Panc1 (cell line): Measurements from ENCODE around the gene PTPRF.

Source experiments
- TF ChIP-seq, protein P1 (sequence below), 2 experiments: IDR thresholded peaks; 2 replicates each; pipeline ENCODE4 v1.6.1; 2011 to 2012; ENCODE audit warnings: low read depth in 2 of 2, control low read depth in 1 of 2, low read length in 1 of 2, mild to moderate bottlenecking in 1 of 2, moderate library complexity in 1 of 2; ENCODE audit not compliant: insufficient read depth in 1 of 2
- TF ChIP-seq, protein P2 (sequence below): fragments of 450-650 bp; IDR thresholded peaks from 2 replicates; pipeline ENCODE4 v1.5.1; 2017; ENCODE audit warnings: mild to moderate bottlenecking

DNA sequence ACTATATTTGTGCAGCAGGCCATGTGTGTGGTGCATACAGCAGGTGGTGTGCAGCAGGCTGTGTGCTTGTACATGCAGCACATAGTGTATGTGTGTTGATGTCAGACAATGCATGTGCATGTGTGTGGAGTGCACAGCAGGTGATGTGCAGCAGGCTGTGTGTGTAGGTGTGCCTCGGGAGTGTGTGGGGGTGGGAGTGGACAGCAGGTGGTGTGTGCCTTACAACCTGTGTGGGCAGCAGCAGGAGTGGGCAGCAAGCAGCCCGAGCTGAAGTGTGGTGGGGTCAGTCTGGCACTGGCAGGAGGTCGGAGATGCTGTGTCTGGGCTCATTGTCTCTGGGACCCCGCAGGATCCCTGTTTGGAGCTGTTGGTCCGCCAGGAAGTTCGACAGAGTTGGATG is 29.6 kb downstream of the PTPRF start:
- TF ChIP-seq, protein P1, sequence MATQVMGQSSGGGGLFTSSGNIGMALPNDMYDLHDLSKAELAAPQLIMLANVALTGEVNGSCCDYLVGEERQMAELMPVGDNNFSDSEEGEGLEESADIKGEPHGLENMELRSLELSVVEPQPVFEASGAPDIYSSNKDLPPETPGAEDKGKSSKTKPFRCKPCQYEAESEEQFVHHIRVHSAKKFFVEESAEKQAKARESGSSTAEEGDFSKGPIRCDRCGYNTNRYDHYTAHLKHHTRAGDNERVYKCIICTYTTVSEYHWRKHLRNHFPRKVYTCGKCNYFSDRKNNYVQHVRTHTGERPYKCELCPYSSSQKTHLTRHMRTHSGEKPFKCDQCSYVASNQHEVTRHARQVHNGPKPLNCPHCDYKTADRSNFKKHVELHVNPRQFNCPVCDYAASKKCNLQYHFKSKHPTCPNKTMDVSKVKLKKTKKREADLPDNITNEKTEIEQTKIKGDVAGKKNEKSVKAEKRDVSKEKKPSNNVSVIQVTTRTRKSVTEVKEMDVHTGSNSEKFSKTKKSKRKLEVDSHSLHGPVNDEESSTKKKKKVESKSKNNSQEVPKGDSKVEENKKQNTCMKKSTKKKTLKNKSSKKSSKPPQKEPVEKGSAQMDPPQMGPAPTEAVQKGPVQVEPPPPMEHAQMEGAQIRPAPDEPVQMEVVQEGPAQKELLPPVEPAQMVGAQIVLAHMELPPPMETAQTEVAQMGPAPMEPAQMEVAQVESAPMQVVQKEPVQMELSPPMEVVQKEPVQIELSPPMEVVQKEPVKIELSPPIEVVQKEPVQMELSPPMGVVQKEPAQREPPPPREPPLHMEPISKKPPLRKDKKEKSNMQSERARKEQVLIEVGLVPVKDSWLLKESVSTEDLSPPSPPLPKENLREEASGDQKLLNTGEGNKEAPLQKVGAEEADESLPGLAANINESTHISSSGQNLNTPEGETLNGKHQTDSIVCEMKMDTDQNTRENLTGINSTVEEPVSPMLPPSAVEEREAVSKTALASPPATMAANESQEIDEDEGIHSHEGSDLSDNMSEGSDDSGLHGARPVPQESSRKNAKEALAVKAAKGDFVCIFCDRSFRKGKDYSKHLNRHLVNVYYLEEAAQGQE (IDR thresholded peaks at IDR 0.05; ENCODE audit: insufficient read depth in 1 of 2, low read depth in 2 of 2, low read length in 1 of 2) = no peak
- TF ChIP-seq, protein P2, sequence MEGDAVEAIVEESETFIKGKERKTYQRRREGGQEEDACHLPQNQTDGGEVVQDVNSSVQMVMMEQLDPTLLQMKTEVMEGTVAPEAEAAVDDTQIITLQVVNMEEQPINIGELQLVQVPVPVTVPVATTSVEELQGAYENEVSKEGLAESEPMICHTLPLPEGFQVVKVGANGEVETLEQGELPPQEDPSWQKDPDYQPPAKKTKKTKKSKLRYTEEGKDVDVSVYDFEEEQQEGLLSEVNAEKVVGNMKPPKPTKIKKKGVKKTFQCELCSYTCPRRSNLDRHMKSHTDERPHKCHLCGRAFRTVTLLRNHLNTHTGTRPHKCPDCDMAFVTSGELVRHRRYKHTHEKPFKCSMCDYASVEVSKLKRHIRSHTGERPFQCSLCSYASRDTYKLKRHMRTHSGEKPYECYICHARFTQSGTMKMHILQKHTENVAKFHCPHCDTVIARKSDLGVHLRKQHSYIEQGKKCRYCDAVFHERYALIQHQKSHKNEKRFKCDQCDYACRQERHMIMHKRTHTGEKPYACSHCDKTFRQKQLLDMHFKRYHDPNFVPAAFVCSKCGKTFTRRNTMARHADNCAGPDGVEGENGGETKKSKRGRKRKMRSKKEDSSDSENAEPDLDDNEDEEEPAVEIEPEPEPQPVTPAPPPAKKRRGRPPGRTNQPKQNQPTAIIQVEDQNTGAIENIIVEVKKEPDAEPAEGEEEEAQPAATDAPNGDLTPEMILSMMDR = no peak
